OCI-LY1 (cell line): ENCODE data around the gene ELSPBP1.

Source experiments
- EZH2 ChIP-seq: fragments of 200-600 bp; sonication (generic), shearing (Covaris generic); IDR thresholded peaks from 2 replicates; pipeline ENCODE4 v1.8.0; 2017; ENCODE audit warnings: borderline replicate concordance, mixed run types, mild to moderate bottlenecking, antibody characterized with exemption, low read length, moderate library complexity, mixed read lengths
- TF ChIP-seq, protein P1 (sequence below): fragments of 200-600 bp; sonication (generic), shearing (Covaris generic); IDR thresholded peaks from 2 replicates; pipeline ENCODE4 v1.5.1; 2017; ENCODE audit warnings: mild to moderate bottlenecking, antibody characterized with exemption, low read length, moderate library complexity, mixed read lengths

GRCh38 chr19:47992070-47992469 is 2.4 kb upstream of the ELSPBP1 start, which contains the start of gene BSPH1:
- TF ChIP-seq, protein P1, sequence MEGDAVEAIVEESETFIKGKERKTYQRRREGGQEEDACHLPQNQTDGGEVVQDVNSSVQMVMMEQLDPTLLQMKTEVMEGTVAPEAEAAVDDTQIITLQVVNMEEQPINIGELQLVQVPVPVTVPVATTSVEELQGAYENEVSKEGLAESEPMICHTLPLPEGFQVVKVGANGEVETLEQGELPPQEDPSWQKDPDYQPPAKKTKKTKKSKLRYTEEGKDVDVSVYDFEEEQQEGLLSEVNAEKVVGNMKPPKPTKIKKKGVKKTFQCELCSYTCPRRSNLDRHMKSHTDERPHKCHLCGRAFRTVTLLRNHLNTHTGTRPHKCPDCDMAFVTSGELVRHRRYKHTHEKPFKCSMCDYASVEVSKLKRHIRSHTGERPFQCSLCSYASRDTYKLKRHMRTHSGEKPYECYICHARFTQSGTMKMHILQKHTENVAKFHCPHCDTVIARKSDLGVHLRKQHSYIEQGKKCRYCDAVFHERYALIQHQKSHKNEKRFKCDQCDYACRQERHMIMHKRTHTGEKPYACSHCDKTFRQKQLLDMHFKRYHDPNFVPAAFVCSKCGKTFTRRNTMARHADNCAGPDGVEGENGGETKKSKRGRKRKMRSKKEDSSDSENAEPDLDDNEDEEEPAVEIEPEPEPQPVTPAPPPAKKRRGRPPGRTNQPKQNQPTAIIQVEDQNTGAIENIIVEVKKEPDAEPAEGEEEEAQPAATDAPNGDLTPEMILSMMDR = no peak
- TF ChIP-seq EZH2 = no peak
